SW 1271 (cell line): ENCODE measurements around the gene ACAP2.
"Not testable (repeated sequence)": the region's sequence is repeated elsewhere in the genome, so short reads cannot be mapped to it uniquely, and the experiment has no call there.

Experiments
- DNase-seq, 2 experiments: peaks; one replicate each; lab custom pipeline; 2025; lab: John Stamatoyannopoulos, UW

ACAP2 gene

DNA sequence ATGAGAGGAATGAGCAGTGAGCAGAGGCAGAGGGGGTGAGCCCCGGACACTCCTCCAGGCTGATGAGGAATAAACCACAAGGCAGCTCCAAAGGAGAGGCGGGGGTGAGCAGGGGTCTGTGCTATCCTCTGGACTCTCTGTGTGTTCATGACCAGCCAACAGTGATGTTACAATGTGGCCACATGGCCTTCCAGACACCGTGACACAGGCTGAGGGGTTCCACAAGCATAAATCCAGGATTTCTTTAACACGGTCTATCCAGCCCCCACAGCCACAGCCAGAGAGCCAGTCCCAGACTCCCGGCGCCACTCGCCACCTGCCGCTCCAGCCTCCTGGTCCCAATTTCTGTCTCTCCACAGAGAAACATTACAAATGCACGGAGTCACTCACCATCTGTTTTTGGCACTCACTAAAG lies 196.2 kb downstream of the ACAP2 start:
- no peak for DNase-seq

DNA sequence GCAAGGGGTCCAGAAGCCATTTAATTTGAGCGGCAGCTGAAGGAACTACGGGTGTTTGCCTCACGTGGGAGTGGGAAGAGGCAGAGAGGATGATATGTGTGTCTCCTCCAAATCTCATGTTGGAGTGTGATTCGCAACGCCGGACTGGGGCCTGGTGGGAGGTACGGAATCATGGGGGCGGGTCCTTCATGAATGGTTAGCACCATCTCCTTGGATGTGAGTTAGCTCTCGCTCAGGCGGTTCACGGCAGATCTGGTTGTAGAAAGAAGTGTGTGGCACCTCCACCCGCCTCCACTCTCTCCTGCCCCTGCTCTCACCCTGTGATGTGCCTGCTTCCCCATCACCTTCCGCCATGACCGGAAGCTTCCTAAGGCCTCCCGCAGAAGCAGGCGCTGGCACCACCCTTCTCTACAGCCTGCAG lies 197.3 kb downstream of the ACAP2 start:
- DNase-seq: no peak

DNA sequence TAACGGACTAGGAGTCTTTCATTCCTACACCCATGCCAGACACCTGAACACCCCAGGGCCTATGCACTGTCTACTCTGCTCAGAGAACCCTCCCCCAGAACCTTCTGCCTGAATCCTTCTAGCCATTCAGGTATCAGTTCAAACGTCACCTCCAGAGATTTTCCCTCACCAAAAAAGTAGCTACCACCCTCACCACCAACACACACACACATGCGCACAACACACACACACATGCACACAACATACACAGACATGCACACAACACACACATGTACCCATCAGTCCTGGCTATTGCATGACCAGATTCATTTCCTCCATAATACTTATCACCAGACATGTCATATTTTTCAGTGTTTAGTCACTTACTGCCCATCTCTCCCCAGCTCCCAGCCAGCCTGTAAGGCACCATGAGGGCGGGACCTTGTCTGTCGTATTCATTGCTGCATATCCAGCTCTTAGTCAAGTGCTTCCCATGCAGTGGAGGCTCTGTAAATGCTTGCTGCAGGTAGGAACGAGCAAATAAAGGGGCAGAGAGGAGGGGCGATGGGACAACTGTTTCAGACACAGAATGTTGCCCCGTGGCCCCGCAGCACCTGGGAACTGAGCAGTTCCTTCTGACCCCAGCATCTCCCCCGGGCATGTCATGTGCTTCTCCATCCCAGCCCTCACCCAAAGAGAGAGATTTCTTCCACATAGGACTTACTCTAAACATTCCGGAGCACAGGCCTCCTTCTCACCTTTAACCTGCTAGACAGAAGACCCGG lies 201.0 kb downstream of the ACAP2 start:
- no peak for DNase-seq

DNA sequence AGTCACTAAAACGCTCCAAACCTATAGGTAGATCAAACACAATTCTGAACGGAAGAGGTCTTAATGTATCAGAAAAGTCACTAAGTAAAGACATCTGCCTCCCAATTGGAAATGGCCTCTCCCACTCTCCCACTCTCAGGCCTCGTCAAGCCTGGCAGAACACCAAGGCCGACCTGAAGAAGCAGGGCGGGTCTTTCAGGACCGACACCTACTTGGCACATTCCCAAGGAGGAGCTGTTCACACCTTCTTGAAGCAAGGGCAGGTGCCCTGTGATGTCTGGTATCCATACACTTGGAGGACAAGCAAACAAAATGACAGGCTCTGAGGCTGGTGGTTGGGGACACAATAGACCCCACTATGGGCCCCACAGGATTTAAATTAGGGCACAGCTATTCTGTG lies 201.9 kb downstream of the ACAP2 start:
- no peak for DNase-seq

DNA sequence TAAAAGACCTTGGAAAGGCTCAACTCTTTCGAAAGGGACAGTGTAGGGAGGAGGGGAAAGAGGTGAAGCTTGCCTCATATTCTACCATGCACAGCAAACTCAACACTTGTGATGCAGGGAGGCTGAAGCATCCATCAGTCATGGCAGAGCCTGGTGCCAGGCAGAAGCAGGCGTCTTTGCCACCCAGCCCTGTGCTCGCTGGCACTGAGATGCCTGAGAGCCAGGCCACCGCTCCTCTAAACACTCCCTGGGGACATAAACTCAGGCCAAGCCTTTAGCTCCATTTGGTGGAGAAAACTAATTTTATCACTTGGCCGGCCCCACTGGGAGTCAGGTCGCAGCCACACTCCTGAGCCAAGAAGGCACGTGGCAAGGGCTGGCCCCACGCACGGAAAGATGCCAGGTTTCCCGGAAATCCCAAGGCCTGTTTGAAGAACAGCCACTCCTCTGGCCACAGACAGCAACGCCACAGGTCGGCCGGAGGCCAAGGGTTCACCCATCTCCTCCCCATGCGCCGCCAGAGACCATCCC lies 202.6 kb downstream of the ACAP2 start:
- no peak for DNase-seq

DNA sequence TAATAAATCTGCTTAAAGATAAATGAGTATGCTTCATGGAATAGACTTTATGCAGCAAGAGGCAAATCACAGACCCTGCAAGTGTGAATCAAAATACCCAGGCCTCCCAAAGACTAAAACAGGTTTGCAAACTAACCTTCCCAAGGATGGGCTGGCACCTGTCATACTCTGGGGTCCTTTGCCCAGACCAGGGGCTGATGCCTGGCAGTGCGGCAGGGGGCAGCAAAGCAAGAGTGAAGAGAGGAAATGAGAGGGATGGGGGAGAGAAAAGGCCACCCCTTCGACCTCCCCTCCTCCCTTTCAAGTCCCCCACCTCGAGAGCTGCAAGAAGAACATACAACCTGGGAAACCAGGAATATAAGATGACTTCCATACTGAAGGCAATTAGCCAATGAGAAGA lies 203.7 kb downstream of the ACAP2 start:
- DNase-seq: no peak

DNA sequence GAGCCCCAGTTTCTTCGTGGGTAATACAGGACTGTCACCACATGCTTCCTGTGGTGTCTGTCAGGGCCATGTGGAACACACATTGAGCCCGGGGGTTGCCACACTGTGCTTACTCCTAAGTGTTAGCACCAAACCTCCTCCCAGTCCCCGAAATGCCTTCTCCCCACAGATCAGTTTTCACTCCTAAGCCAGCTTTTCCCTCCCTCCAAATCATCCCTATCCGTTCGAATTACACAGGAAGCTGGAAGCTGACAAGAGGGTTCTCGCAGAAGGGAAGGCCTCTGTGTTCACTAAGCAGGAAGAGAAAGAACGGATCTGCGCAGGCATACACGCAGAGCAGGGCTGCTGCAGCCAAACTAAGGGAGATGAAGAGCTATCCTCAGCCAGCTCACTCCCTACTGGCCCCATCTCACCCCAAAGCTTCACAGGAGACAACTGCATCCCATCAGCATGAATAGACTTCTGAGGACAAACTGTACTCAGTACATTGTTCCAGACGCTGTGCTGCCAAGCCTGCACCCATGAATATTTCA lies 204.2 kb downstream of the ACAP2 start:
- no peak for DNase-seq

DNA sequence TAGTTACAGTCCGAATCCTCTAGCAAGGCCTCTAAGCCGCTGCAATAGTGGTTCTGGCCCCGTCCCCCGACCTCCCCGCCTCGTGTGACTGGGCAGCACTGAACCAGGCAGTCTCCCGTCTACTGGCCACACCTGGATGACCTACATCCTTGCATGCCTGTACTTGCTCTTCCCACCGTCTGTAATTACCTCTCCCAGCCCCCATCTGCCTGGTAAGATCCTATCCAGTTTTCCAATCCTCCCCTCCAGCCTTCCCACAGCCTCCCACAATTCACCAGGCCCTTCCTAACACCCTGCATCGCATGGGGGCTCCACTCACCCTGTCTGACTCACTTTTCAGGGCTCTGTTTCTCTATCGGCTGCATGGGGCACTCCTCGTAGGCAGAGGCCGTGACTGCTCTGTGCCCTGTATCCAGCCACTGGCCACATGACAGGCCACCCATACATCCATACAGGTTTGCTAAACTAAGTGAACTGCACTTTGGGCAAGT lies 204.7 kb downstream of the ACAP2 start:
- no peak for DNase-seq

DNA sequence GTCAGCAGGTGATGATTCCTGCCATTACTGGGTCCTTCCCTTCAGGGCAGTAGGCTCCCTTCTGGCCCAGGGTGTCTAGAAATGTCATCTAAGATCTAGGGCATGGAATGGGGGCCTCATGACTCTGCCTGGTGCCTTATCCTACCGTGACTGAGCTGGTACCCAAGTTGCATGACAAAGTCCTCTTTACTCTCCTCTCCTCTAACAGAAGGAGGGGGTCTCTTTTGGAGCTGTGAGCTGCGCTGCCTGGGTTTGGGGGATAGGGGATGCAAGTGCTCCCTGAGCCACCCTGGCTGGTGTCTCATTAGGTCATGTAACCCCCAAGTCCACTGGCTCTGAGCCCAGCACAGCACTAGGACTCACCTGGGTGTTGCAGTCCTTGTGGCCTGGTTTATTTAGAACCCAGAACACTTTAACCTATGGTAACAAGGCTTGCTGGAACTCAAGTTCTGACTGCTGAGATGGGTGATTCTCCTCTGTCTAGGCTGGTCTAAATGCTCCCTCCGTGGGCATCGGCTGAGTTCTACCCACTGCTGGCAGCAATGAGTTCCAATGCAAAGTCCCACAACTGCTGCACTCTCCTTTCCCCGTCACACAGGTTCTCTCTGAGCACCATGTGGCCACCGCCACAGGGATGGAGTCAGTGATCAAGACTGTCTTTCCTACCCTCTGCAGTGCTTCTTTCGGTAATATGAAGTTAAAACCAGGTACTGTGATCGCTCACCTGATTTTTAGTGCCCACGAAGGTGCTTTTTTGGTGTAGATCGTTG lies 205.8 kb downstream of the ACAP2 start:
- no peak for DNase-seq

DNA sequence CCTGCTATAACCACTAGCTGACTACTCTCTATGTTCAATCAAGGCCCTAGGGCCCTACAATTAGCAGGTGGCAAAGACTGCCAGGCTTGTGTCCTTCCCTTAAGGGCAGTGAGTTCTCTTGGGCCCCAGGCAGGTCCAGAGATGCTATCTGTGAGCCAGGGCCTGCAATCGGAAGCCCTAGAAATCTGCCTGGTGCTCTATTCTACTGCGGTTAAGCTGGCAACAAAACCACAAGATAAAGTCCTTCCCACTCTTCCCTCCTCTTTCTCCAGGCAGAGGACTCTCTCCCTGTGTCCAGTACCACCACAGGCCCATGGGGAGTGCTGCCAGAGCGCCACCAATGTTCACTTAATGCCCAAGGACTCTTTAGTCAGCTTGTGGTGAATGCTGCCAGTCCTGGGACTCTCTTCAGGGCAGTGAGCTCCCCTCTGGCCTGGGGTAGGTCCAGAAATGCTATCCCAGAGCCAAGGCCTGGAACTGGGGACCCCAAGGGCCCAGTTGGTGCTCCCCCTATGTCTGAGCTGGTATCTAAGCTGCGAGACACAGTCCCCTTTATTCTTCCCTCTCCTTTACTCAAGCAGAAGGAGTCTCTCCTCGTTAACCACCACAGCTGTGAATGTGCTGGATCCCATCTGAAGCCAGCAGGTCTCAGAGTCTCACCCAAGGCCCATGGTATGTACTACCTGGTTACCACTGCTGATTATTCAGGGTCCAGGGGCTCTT lies 206.6 kb downstream of the ACAP2 start:
- DNase-seq: no peak

DNA sequence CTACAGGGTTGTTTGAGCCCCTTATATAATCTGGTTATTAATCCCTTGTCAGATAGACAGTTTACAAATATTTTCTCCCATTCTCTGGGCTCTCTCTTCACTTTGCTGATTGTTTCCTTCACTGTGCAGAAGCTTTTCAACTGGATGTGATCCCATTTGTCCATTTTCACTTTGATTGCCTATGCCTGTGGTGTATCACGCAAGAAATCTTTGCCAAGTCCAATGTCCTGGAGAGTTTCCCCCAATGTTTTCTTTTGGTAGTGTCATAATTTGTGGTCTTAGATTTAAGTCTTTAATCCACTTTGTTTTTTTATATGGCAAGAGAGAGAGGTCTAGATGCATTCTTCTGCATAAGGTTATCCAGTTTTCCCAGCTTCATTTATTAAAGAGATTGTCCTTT lies 212.6 kb downstream of the ACAP2 start:
- no peak for DNase-seq

DNA sequence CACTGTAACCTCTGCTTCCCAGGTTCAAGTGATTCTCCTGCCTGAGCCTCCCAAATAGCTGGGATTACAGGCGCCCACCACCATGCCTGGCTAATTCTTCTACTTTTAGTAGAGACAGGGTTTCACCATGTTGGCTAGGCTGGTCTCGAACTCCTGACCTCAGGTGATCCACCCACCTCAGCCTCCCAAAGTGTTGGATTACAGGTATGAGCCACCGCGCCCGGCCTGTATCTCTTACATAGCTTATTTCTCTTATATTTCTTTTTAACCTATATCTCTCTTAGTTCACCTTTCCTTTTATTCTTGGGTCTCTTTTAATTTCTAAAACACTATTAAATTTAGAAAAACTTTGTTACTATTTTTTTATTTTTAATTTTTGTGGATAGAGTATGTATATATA lies 213.9 kb downstream of the ACAP2 start:
- DNase-seq: not testable (repeated sequence)

DNA sequence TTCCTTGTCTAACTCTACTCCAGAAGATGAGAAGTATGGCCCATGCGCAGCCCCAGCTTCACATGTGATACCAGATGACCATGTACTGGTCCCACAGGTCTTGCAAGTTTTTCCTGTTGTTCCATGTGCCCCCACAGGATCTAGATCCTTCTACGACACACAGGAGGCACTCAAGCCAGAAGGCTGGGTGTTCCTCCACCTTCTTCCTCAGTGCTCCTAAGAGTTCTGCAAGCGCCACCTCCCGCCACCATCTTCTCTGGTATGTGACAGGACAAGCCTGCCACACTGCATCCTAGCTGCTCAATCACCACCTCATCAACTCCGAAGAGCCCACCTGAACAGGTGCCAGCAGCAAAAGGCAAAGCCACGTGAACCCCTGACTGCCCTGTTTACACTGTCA lies 214.9 kb downstream of the ACAP2 start:
- no peak for DNase-seq

DNA sequence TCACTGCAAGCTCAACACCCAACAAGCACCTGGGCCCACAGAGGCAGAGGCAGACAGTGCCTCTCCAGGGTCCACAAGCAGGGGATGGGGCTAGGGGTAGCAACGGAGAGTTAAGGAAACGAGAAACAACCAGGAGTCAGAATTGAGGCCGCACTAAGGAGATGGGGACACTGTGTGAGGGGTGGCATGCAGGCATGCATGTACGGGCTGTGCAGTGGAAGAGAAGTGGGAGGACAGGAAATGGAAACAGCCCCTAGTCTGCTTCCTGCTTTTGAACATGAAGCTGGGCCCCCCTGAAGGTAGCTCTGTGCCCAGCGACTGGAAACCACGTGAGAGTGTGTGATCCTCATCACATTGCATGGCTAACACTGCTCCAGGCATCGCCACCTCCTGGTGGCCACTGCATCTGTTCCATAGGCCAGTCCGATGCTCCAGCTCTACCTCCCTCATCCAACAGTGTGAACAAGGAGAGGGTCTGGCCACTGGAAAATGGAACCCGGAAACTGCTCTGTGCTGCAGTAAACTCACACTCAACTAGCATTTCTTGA lies 215.8 kb downstream of the ACAP2 start:
- no peak for DNase-seq

DNA sequence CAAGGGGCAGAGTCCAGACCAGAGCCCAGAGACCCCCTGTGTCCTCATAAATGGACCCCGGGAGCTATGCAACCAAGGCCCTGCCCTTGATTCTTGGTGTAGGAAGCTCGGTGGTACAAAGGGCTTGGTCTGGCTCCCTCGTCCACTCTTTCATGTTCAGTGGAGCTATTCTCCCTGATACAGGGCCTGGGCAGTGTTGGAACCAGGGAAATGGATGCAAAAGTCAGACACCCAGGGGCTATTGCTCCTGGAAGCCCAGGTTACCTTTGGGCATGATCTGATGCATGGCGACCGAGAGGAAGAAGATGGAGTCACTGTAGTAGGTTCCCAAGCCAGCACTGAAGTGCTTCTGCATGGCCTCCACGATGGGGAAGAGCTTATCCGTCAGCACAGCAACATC lies 216.4 kb downstream of the ACAP2 start:
- no peak for DNase-seq

DNA sequence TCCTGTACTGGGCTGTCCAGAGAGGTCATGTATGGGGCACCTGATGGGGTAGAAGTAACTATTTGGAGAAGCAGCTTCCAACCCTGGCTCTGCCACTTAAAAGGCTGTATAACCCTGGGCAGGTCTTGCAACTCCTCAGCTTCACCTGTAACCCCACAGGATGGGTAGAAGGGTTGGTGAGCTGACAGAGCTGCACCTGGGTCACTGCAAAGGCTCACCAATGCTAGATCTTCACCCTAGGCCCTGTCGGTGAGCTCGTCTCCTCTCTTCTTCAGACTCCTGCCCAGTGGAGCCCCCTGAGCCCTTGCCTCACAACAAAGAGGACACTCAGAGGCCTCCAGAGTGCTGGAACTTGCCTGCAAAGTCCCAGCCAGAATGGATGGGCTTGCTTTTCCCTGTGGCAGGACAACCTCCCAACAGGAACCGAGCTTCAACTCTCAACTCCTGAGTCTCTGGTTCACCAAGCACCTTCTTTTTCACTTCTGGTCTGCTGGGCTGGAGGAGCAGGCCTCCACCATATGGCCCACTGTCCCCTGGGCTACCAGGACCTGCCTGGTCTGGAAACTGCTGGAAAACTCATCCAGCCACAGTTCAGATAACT lies 217.7 kb downstream of the ACAP2 start:
- DNase-seq: no peak
